RWPE1 (cell line): ENCODE measurements around the gene DPP8.

ENCODE experiments used
- CTCF ChIA-PET: fragments of 350-600 bp; sonication (Branson Sonifier 250); formaldehyde crosslinking; extraction: SDS; loops from one replicate; lab custom pipeline; 2021; lab: Yijun Ruan, JAX
- POLR2A ChIA-PET: fragments of 400-600 bp; formaldehyde crosslinking; extraction: SDS; loops from one replicate; lab custom pipeline; 2020; ENCODE audit warnings: antibody characterized with exemption; ENCODE audit not compliant: low non-redundant PET; lab: Yijun Ruan, JAX
- DNase-seq: peaks from one replicate; pipeline ENCODE4 v3.0.0; 2012; ENCODE audit warnings: low spot score
- H3K27ac ChIP-seq: fragments of 450-650 bp; 2 replicates; pipeline ENCODE4 v1.5.1; 2017
- CTCF ChIP-seq: fragments of 450-650 bp; conservative IDR thresholded peaks from 2 replicates; pipeline ENCODE4 v1.5.1; 2017; ENCODE audit warnings: low read depth, mild to moderate bottlenecking

The DPP8 gene

GRCh38 chr15:65516997-65517865, at the start of gene DPP8:
TSS of gene DPP8 (minus strand) at chr15:65517689. CDS start at chr15:65512553, 5,136 bp downstream.
- POLR2A ChIA-PET: interaction anchor here (0.6 kb wide), 2 partner anchors 12 to 22 kb away, joined by 5 to 13 read pairs; no protein-coding TSS in a partner anchor
- CTCF ChIA-PET: interaction anchor here (0.5 to 1.1 kb wide), 3 partner anchors 13 to 138 kb away, joined by 3 to 6 read pairs (median 3); partner anchors contain the start of gene HACD3
- peak; percentile 99 for TF ChIP-seq CTCF

GRCh38 chr15:65561934-65562333, 44.4 kb upstream of the DPP8 start:
- CTCF ChIA-PET: no interaction called here
- H3K27ac ChIP-seq: no peak overlapping the region
- no peak for DNase-seq
- POLR2A ChIA-PET: no interaction called here
- TF ChIP-seq CTCF: no peak

More at GRCh38 chr15:65516997-65517865, at the start of gene DPP8:
- peak; percentile 92 for DNase-seq
- peak within 1 kb of the TSS; percentile 91 for H3K27ac ChIP-seq

- CTCF ChIA-PET: no interaction called here
- H3K27ac ChIP-seq: no peak overlapping the region
- DNase-seq: no peak
- POLR2A ChIA-PET: no interaction called here
- TF ChIP-seq CTCF: no peak
These were observed 42.5 kb upstream of the DPP8 start for GRCh38 chr15:65559941-65560340.

- no peak for DNase-seq
- ChIA-PET POLR2A (no interaction called here), CTCF (interaction anchor here (0.7 kb wide), 1 partner anchor 270 kb away, joined by 3 read pairs; no protein-coding TSS in a partner anchor)
- no peak overlapping the region for H3K27ac ChIP-seq
- no peak for TF ChIP-seq CTCF
These were observed 41.7 kb upstream of the DPP8 start for GRCh38 chr15:65558997-65559760.

GRCh38 chr15:65558336-65558735, 40.8 kb upstream of the DPP8 start:
- TF ChIP-seq CTCF: no peak
- ChIA-PET CTCF (no interaction called here), POLR2A (no interaction called here)
- H3K27ac ChIP-seq: no peak overlapping the region
- no peak for DNase-seq

- ChIA-PET POLR2A (no interaction called here), CTCF (interaction anchor here (0.5 kb wide), 1 partner anchor 15 kb away, joined by 4 read pairs; no protein-coding TSS in a partner anchor)
- no peak for DNase-seq
- no peak overlapping the region for H3K27ac ChIP-seq
- TF ChIP-seq CTCF: no peak
These were observed 39.1 kb upstream of the DPP8 start for GRCh38 chr15:65556622-65557021.
